ENCODE data around the gene HARBI1.

HARBI1 gene

GRCh38 chr11:46609386-46609785, 7.6 kb downstream of the HARBI1 start:
- no peaks in the 10 kb centered on the region for H3K36me3 ChIP-seq
- no peaks in the 10 kb centered on the region for H3K27me3 ChIP-seq
- no peaks in the 10 kb centered on the region for H3K4me1 ChIP-seq (ENCODE audit: control insufficient read depth in 1 of 2, insufficient read depth in 1 of 2, low read depth in 1 of 2, low read length in 1 of 2)
- H3K4me3 ChIP-seq (ENCODE audit: low read depth in 1 of 2, low read length in 1 of 2) = no peak overlapping the region
- H3K9me3 ChIP-seq = no peaks in the 10 kb centered on the region
- no peak for TF ChIP-seq CTCF (IDR thresholded peaks at IDR 0.05)
- H3K27ac ChIP-seq = no peak overlapping the region

- no peaks in the 10 kb centered on the region for H3K4me1 ChIP-seq (ENCODE audit: control insufficient read depth in 1 of 2, insufficient read depth in 1 of 2, low read depth in 1 of 2, low read length in 1 of 2)
- TF ChIP-seq CTCF (IDR thresholded peaks at IDR 0.05) = no peak
These were observed 9.5 kb downstream of the HARBI1 start for GRCh38 chr11:46607516-46607915.

GRCh38 chr11:46604796-46605195, 12.2 kb downstream of the HARBI1 start:
- H3K4me1 ChIP-seq (ENCODE audit: control insufficient read depth in 1 of 2, insufficient read depth in 1 of 2, low read depth in 1 of 2, low read length in 1 of 2) = no peaks in the 10 kb centered on the region
- no peaks in the 10 kb centered on the region for H3K27me3 ChIP-seq
- H3K9me3 ChIP-seq = no peaks in the 10 kb centered on the region
- no peak overlapping the region for H3K27ac ChIP-seq
- H3K36me3 ChIP-seq = peaks cover 9% of the 10 kb centered on the region
- no peak overlapping the region for H3K4me3 ChIP-seq (ENCODE audit: low read depth in 1 of 2, low read length in 1 of 2)
- TF ChIP-seq CTCF (IDR thresholded peaks at IDR 0.05) = no peak

More at GRCh38 chr11:46607516-46607915, 9.5 kb downstream of the HARBI1 start:
- no peaks in the 10 kb centered on the region for H3K27me3 ChIP-seq
- H3K36me3 ChIP-seq = peaks cover 9% of the 10 kb centered on the region
- no peaks in the 10 kb centered on the region for H3K9me3 ChIP-seq
- H3K27ac ChIP-seq = no peak overlapping the region
- no peak overlapping the region for H3K4me3 ChIP-seq (ENCODE audit: low read depth in 1 of 2, low read length in 1 of 2)

GRCh38 chr11:46603704-46604308, 13.2 kb downstream of the HARBI1 start:
- Histone ChIP-seq H3K4me1 (ENCODE audit: control insufficient read depth in 1 of 2, insufficient read depth in 1 of 2, low read depth in 1 of 2, low read length in 1 of 2) (no peaks in the 10 kb centered on the region), H3K9me3 (no peaks in the 10 kb centered on the region), H3K27ac (no peak overlapping the region), H3K36me3 (peaks cover 9% of the 10 kb centered on the region), H3K27me3 (no peaks in the 10 kb centered on the region), H3K4me3 (ENCODE audit: low read depth in 1 of 2, low read length in 1 of 2) (no peak overlapping the region)
- no peak for TF ChIP-seq CTCF (IDR thresholded peaks at IDR 0.05)

GRCh38 chr11:46601129-46601528, 15.9 kb downstream of the HARBI1 start:
- H3K4me1 ChIP-seq (ENCODE audit: control insufficient read depth in 1 of 2, insufficient read depth in 1 of 2, low read depth in 1 of 2, low read length in 1 of 2) = no peaks in the 10 kb centered on the region
- H3K27me3 ChIP-seq = no peaks in the 10 kb centered on the region
- no peak for TF ChIP-seq CTCF (IDR thresholded peaks at IDR 0.05)
- H3K27ac ChIP-seq = no peak overlapping the region
- no peak overlapping the region for H3K4me3 ChIP-seq (ENCODE audit: low read depth in 1 of 2, low read length in 1 of 2)
- H3K9me3 ChIP-seq = no peaks in the 10 kb centered on the region
- H3K36me3 ChIP-seq = peaks cover 9% of the 10 kb centered on the region
